ENCODE results near the gene PAQR8. TPM values are rescaled to one million over a fixed set of nuclear protein-coding genes. Genes with fewer than 3 reads are reported as not detected.

Gene PAQR8
- total RNA-seq, 4 donors from 2014 or later, result 27.1 to 250 (median 159) TPM

GRCh38 chr6:52340603-52340880 lies 21.4 kb upstream of the PAQR8 start:
- in situ Hi-C loops (cut with MboI; ENCODE audit: low pct_ligation_motif_present in 1 of 4, low pct_unique_long_range_greater_than_20kb in 1 of 4, low sequenced_read_pairs in 3 of 4), result no loop called here

GRCh38 chr6:52341561-52342260 lies 20.2 kb upstream of the PAQR8 start:
- no peaks in the 10 kb centered on the region for H3K27me3 ChIP-seq
- in situ Hi-C loops (cut with MboI; ENCODE audit: low pct_ligation_motif_present in 1 of 4, low pct_unique_long_range_greater_than_20kb in 1 of 4, low sequenced_read_pairs in 3 of 4) (no loop called here), intact Hi-C loops (cut with DNase I; ENCODE audit: low total_unique reads) (no loop called here)
- WGBS, 2 donors (ENCODE audit: low coverage in 1 of 2), result 70 to 82% methylated on average over 2 of the region's 2 CpGs
- H3K4me1 ChIP-seq, result no peaks in the 10 kb centered on the region
- H3K4me3 ChIP-seq, result no peak overlapping the region
- no peaks in the 10 kb centered on the region for H3K36me3 ChIP-seq
- DNase-seq, result no peak
- no peaks in the 10 kb centered on the region for H3K9me3 ChIP-seq
- no peak overlapping the region for H3K27ac ChIP-seq
- TF ChIP-seq CTCF (IDR thresholded peaks at IDR 0.05), result no peak
- TF ChIP-seq EP300 (IDR thresholded peaks at IDR 0.05; ENCODE audit: low read depth), result no peak
- no peak for TF ChIP-seq POLR2A (IDR thresholded peaks at IDR 0.05)
- TF ChIP-seq POLR2AphosphoS5 (IDR thresholded peaks at IDR 0.05), result no peak

More at GRCh38 chr6:52340603-52340880, 21.4 kb upstream of the PAQR8 start:
- DNase-seq, result no peak
- Histone ChIP-seq H3K27ac (no peak overlapping the region), H3K4me1 (no peaks in the 10 kb centered on the region), H3K9me3 (no peaks in the 10 kb centered on the region), H3K27me3 (no peaks in the 10 kb centered on the region), H3K4me3 (no peak overlapping the region), H3K36me3 (no peaks in the 10 kb centered on the region)
- no peak for TF ChIP-seq POLR2A (IDR thresholded peaks at IDR 0.05)
- TF ChIP-seq CTCF (IDR thresholded peaks at IDR 0.05), result no peak
- no peak for TF ChIP-seq EP300 (IDR thresholded peaks at IDR 0.05; ENCODE audit: low read depth)
- TF ChIP-seq POLR2AphosphoS5 (IDR thresholded peaks at IDR 0.05), result no peak
- intact Hi-C loops (cut with DNase I; ENCODE audit: low total_unique reads), result no loop called here

- Histone ChIP-seq H3K36me3 (no peaks in the 10 kb centered on the region), H3K4me3 (no peak overlapping the region), H3K9me3 (no peaks in the 10 kb centered on the region), H3K27me3 (no peaks in the 10 kb centered on the region), H3K27ac (no peak overlapping the region), H3K4me1 (no peaks in the 10 kb centered on the region)
- in situ Hi-C loops (cut with MboI; ENCODE audit: low pct_ligation_motif_present in 1 of 4, low pct_unique_long_range_greater_than_20kb in 1 of 4, low sequenced_read_pairs in 3 of 4) (no loop called here), intact Hi-C loops (cut with DNase I; ENCODE audit: low total_unique reads) (no loop called here)
- TF ChIP-seq POLR2A (IDR thresholded peaks at IDR 0.05) (no peak), POLR2AphosphoS5 (IDR thresholded peaks at IDR 0.05) (no peak), CTCF (IDR thresholded peaks at IDR 0.05) (no peak), EP300 (IDR thresholded peaks at IDR 0.05; ENCODE audit: low read depth) (no peak)
- DNase-seq, result no peak
- WGBS, 2 donors (ENCODE audit: low coverage in 1 of 2), result 80 to 95% methylated on average over 1 of the region's 1 CpG
Observed at GRCh38 chr6:52345311-52345710, 16.6 kb upstream of the PAQR8 start.

- intact Hi-C loops (cut with DNase I; ENCODE audit: low total_unique reads), result no loop called here
- H3K36me3 ChIP-seq, result no peaks in the 10 kb centered on the region
- no peaks in the 10 kb centered on the region for H3K4me1 ChIP-seq
- 79 to 86% methylated on average over 2 of the region's 2 CpGs for WGBS, 2 donors (ENCODE audit: low coverage in 1 of 2)
- in situ Hi-C loops (cut with MboI; ENCODE audit: low pct_ligation_motif_present in 1 of 4, low pct_unique_long_range_greater_than_20kb in 1 of 4, low sequenced_read_pairs in 3 of 4), result no loop called here
- H3K9me3 ChIP-seq, result no peaks in the 10 kb centered on the region
- H3K27me3 ChIP-seq, result no peaks in the 10 kb centered on the region
- TF ChIP-seq CTCF (IDR thresholded peaks at IDR 0.05) (no peak), EP300 (IDR thresholded peaks at IDR 0.05; ENCODE audit: low read depth) (no peak), POLR2AphosphoS5 (IDR thresholded peaks at IDR 0.05) (no peak), POLR2A (IDR thresholded peaks at IDR 0.05) (no peak)
- no peak overlapping the region for H3K4me3 ChIP-seq
- no peak overlapping the region for H3K27ac ChIP-seq
- no peak for DNase-seq
Observed at GRCh38 chr6:52346503-52346902, 15.4 kb upstream of the PAQR8 start.

All from transverse colon (tissue), 4 donors.